ENCODE results near the gene SLC25A10.

SLC25A10 gene

DNA sequence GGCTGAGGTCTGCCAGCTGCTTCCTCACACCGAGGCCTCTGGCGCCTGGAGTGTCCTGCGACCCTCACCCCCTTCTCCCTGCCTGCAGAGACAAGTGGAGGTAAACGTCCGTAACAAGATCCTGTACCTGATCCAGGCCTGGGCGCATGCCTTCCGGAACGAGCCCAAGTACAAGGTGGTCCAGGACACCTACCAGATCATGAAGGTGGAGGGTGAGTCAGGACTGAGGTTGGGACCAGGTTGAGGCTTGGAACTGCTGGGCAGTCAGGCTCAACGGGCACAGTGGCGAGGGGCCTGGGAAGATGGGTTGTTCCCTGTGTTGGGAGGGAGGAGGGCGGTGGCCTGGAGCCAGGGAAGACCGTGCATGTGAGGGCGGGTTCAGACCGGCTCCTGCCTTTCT lies 23.5 kb upstream of the SLC25A10 start:
- no peaks in the 10 kb centered on the region for H3K27me3 Mint-ChIP-seq (ENCODE audit: low read depth)
- no peak overlapping the region for H3K27ac Mint-ChIP-seq
- H3K36me3 Mint-ChIP-seq (ENCODE audit: low read depth): peaks cover 40% of the 10 kb centered on the region
- no peaks in the 10 kb centered on the region for H3K9me3 Mint-ChIP-seq
- peaks cover 9% of the 10 kb centered on the region for H3K4me1 Mint-ChIP-seq
- no peak overlapping the region for H3K4me3 Mint-ChIP-seq
- TF ChIP-seq, protein P1, sequence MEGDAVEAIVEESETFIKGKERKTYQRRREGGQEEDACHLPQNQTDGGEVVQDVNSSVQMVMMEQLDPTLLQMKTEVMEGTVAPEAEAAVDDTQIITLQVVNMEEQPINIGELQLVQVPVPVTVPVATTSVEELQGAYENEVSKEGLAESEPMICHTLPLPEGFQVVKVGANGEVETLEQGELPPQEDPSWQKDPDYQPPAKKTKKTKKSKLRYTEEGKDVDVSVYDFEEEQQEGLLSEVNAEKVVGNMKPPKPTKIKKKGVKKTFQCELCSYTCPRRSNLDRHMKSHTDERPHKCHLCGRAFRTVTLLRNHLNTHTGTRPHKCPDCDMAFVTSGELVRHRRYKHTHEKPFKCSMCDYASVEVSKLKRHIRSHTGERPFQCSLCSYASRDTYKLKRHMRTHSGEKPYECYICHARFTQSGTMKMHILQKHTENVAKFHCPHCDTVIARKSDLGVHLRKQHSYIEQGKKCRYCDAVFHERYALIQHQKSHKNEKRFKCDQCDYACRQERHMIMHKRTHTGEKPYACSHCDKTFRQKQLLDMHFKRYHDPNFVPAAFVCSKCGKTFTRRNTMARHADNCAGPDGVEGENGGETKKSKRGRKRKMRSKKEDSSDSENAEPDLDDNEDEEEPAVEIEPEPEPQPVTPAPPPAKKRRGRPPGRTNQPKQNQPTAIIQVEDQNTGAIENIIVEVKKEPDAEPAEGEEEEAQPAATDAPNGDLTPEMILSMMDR (IDR thresholded peaks at IDR 0.05; ENCODE audit: unreplicated experiment in 3 of 3): no peak

DNA sequence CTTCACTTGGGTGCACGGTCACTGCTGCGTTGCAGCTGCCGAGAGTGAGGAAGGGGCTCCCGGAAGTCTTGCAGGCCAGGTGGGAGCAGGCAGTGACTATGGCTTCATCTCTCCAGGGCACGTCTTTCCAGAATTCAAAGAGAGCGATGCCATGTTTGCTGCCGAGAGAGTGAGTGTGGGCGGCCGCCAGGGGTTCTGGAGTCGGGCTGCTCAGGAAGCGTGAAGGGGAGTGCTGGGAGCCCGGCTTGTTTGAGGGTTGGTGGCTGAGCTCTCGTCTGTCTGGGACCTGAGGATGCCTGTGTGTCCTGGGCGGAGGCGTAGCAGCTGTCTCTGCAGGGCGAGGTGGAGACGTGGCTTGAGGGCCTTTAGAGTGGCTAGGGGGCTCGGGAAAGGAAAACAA lies 22.0 kb upstream of the SLC25A10 start:
- Mint-ChIP-seq H3K9me3 (no peaks in the 10 kb centered on the region), H3K27ac (no peak overlapping the region), H3K27me3 (ENCODE audit: low read depth) (no peaks in the 10 kb centered on the region), H3K4me1 (no peaks in the 10 kb centered on the region), H3K4me3 (no peak overlapping the region), H3K36me3 (ENCODE audit: low read depth) (peaks cover 40% of the 10 kb centered on the region)
- TF ChIP-seq, protein P1 (IDR thresholded peaks at IDR 0.05; ENCODE audit: unreplicated experiment in 3 of 3): no peak

DNA sequence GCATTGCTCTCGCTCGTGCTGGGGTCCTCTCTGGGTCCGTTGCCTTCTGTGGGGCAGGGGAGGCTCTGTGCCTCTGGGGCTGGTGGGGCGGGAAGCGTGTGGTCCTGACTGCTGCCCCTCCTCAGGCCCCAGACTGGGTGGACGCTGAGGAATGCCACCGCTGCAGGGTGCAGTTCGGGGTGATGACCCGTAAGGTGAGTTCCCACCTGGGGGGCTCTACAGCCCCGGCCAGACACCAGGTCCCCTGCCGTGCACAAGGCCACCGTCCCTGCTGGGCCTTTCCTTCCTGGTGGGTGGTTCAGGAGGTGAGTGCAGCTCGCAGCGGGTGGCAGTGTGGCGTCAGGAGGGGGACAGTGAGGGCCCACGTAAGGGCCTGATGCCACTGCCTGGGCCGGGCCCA lies 21.5 kb upstream of the SLC25A10 start:
- TF ChIP-seq, protein P1 (IDR thresholded peaks at IDR 0.05; ENCODE audit: unreplicated experiment in 3 of 3): no peak
- peaks cover 40% of the 10 kb centered on the region for H3K36me3 Mint-ChIP-seq (ENCODE audit: low read depth)

DNA sequence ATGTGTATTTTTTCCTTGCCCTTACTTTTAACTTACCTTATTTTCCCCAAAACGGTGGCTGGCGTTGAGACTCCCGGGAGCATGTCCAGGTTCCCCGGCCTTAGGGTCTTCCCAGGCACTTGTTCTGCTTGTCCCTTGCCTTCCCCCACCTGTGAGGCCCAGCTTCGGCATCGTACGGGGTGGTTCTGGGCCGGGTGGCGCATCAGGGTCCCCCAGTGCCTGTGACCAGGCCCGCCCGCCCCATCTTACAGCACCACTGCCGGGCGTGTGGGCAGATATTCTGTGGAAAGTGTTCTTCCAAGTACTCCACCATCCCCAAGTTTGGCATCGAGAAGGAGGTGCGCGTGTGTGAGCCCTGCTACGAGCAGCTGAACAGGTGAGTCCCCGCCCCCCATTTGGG lies 20.9 kb upstream of the SLC25A10 start:
- Mint-ChIP-seq H3K27ac (no peak overlapping the region), H3K4me3 (no peak overlapping the region), H3K27me3 (ENCODE audit: low read depth) (no peaks in the 10 kb centered on the region), H3K4me1 (no peaks in the 10 kb centered on the region), H3K36me3 (ENCODE audit: low read depth) (peaks cover 39% of the 10 kb centered on the region), H3K9me3 (no peaks in the 10 kb centered on the region)
- TF ChIP-seq, protein P1 (IDR thresholded peaks at IDR 0.05; ENCODE audit: unreplicated experiment in 3 of 3): no peak

More for the DNA sequence above, 21.5 kb upstream of the SLC25A10 start:
- H3K27ac Mint-ChIP-seq: no peak overlapping the region
- no peaks in the 10 kb centered on the region for H3K27me3 Mint-ChIP-seq (ENCODE audit: low read depth)
- no peak overlapping the region for H3K4me3 Mint-ChIP-seq
- H3K4me1 Mint-ChIP-seq: no peaks in the 10 kb centered on the region
- no peaks in the 10 kb centered on the region for H3K9me3 Mint-ChIP-seq

DNA sequence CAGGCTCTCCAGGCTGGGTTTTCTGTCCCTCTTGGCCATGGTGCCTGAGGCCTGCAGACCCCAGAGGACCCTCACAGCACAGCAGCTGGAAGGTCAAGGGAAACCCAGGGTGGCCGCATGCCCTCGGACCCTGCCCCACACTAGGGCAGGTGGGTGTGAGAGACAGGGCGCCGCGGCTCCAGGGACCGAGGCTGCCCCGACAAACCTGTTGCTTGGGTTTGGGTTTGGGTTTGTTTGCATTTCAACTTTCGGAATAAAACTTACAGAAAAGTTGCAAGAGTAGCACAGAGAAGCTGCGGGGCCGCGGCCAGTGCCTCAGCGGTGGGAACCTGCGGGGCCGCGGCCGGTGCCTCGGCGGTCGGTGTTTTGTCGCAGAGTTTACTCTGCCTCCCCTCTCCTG lies 20.5 kb upstream of the SLC25A10 start:
- Mint-ChIP-seq H3K4me3 (no peak overlapping the region), H3K4me1 (no peaks in the 10 kb centered on the region), H3K27ac (no peak overlapping the region), H3K27me3 (ENCODE audit: low read depth) (no peaks in the 10 kb centered on the region), H3K36me3 (ENCODE audit: low read depth) (peaks cover 36% of the 10 kb centered on the region), H3K9me3 (no peaks in the 10 kb centered on the region)
- TF ChIP-seq, protein P1 (IDR thresholded peaks at IDR 0.05; ENCODE audit: unreplicated experiment in 3 of 3): no peak

DNA sequence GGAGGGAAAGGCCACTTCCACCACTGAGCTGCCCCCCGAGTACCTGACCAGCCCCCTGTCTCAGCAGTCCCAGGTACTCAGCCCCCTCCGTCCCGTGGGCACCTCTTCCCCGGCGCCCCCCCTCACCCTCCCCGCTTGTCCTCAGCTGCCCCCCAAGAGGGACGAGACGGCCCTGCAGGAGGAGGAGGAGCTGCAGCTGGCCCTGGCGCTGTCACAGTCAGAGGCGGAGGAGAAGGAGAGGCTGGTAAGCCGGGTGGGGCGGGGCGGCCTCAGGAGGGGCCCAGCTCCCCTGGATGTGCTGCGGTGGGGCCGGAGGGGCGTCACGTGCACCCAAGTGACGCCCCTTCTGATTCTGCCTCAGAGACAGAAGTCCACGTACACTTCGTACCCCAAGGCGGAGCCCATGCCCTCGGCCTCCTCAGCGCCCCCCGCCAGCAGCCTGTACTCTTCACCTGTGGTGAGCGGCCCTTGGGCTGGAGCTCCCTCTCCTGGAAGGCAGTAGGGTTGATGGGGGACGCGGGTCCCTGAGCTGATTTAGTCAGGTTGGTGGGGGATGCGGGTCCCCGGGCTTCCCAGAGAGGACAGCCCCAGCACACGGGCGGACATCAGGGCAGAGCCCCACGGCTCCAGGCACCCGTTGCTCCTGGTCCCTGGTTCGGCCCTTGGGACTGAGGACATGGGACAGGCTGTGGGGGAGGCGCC lies 18.4 kb upstream of the SLC25A10 start:
- H3K9me3 Mint-ChIP-seq: no peaks in the 10 kb centered on the region
- peaks cover 46% of the 10 kb centered on the region for H3K36me3 Mint-ChIP-seq (ENCODE audit: low read depth)
- no peaks in the 10 kb centered on the region for H3K27me3 Mint-ChIP-seq (ENCODE audit: low read depth)
- no peak overlapping the region for H3K27ac Mint-ChIP-seq
- TF ChIP-seq, protein P1 (IDR thresholded peaks at IDR 0.05; ENCODE audit: unreplicated experiment in 3 of 3): no peak
- H3K4me3 Mint-ChIP-seq: no peak overlapping the region
- H3K4me1 Mint-ChIP-seq: no peaks in the 10 kb centered on the region

Data from nephron (organoid).